ENCODE measurements around the gene BRSK2. TPM values are rescaled to one million over a fixed set of nuclear protein-coding genes. Genes with fewer than 3 reads are reported as not detected.

Gene BRSK2
- total RNA-seq, 3 donors from 2014 or later (not counting 1 experiment from before 2014, with no cell fraction given) = 0.11 to 0.14 TPM; not detected in 1

DNA sequence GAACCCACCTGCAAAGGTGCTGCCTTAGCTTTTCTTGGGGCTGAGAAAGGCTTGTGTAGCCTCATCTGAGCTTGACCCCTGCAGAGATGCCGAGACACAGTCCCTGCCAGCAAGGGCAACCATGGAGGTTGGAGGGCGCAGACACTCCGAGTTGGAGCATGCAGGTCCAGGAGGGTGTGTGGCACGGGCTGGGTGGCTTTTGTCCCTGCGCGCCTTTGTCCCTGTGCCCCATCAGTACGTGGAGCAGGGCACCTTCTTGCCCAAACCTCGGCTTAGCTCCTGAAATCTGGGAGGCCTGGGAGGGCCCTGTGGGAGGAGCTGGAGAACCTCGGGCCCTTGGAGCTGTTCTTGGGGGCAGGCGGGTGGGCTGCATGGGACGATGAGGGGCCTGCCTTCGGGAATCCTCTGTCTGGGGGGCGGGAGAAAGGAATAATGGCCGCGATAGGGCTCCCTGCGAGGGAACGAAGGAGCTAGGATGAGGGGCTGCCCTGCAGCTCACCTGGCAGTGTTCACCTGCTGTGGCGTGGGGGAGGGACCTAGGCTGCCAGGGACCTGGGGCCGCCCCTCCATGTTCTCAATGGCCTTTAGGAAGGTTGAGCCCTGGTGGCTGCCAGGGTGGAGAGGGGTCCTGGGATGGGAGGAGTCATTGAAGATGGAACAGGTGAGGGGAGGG, 3.4 kb downstream of the BRSK2 start:
- no peak overlapping the region for H3K27ac Mint-ChIP-seq
- no peaks in the 10 kb centered on the region for H3K9me3 Mint-ChIP-seq
- H3K4me3 Mint-ChIP-seq = no peak overlapping the region
- peaks cover 25% of the 10 kb centered on the region for H3K27me3 ChIP-seq (ENCODE audit: control insufficient read depth, insufficient read depth, low read length)
- intact Hi-C loops (cut with micrococcal nuclease) = no loop called here
- no peaks in the 10 kb centered on the region for H3K9me3 ChIP-seq (ENCODE audit: control insufficient read depth, insufficient read depth, low read length)
- no peaks in the 10 kb centered on the region for H3K36me3 ChIP-seq (ENCODE audit: control insufficient read depth, insufficient read depth, low read length)
- peaks cover 0 to 9% of the 10 kb centered on the region in 2 donors for H3K4me1 Mint-ChIP-seq
- no peak for ATAC-seq
- TF ChIP-seq CTCF (IDR thresholded peaks at IDR 0.05) = no peak
- no peak overlapping the region for H3K27ac ChIP-seq (ENCODE audit: low read length)
- H3K4me3 ChIP-seq (ENCODE audit: low read length) = no peak overlapping the region
- WGBS (ENCODE audit: insufficient coverage) = 88% methylated on average over 19 of the region's 19 CpGs
- DNase-seq = no peak
- peaks cover 11 to 21% of the 10 kb centered on the region in 2 donors for H3K27me3 Mint-ChIP-seq (ENCODE audit: low read depth in 2 of 2)
- no peaks in the 10 kb centered on the region for H3K36me3 Mint-ChIP-seq
- H3K4me1 ChIP-seq (ENCODE audit: control insufficient read depth, insufficient read depth, low read length) = peaks cover 21% of the 10 kb centered on the region

- Mint-ChIP-seq H3K4me1 (peaks cover 0 to 9% of the 10 kb centered on the region in 2 donors), H3K36me3 (no peaks in the 10 kb centered on the region), H3K27ac (no peak overlapping the region), H3K27me3 (ENCODE audit: low read depth in 2 of 2) (peaks cover 11 to 21% of the 10 kb centered on the region in 2 donors), H3K9me3 (no peaks in the 10 kb centered on the region), H3K4me3 (no peak overlapping the region)
- intact Hi-C loops (cut with micrococcal nuclease) = no loop called here
- Histone ChIP-seq H3K4me3 (ENCODE audit: low read length) (no peak overlapping the region), H3K36me3 (ENCODE audit: control insufficient read depth, insufficient read depth, low read length) (no peaks in the 10 kb centered on the region), H3K4me1 (ENCODE audit: control insufficient read depth, insufficient read depth, low read length) (peaks cover 11% of the 10 kb centered on the region), H3K9me3 (ENCODE audit: control insufficient read depth, insufficient read depth, low read length) (no peaks in the 10 kb centered on the region), H3K27me3 (ENCODE audit: control insufficient read depth, insufficient read depth, low read length) (peaks cover 17% of the 10 kb centered on the region), H3K27ac (ENCODE audit: low read length) (no peak overlapping the region)
- 91% methylated on average over 29 of the region's 29 CpGs for WGBS (ENCODE audit: insufficient coverage)
- DNase-seq (no peak), ATAC-seq (no peak)
- no peak for TF ChIP-seq CTCF (IDR thresholded peaks at IDR 0.05)
These were observed 5.4 kb downstream of the BRSK2 start for GRCh38 chr11:1394936-1395772.

DNA sequence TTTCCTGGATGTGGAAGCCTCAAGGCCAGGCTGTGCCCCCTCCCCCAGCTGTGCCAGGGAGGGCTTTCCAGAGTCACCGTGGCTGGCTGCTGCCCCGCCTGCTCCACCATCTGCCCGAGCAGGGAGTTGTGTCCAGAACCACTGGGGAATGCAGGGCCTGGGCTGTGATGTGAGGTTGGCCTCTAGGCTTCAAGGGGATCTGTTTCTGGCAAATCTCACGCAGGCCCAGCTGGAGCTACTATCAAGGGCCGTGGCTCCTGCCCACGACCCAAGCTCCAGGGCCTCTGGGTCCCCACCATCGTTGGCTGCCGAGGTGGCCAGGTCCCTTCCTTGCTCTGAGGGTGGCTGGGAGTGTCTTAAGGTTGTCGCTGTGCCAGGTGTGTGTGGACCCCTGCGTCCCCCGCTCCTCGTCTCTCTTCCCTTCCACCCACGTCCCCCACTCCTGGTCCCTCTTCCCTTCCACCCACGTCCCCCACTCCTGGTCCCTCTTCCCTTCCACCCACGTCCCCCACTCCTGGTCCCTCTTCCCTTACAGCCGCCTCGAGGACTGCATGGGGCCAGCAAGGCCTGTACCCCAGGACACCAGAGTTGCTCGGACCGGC, 6.1 kb downstream of the BRSK2 start:
- no peak overlapping the region for H3K27ac Mint-ChIP-seq
- H3K4me3 Mint-ChIP-seq = no peak overlapping the region
- peaks cover 16% of the 10 kb centered on the region for H3K27me3 ChIP-seq (ENCODE audit: control insufficient read depth, insufficient read depth, low read length)
- intact Hi-C loops (cut with micrococcal nuclease) = no loop called here
- no peaks in the 10 kb centered on the region for H3K36me3 Mint-ChIP-seq
- H3K4me3 ChIP-seq (ENCODE audit: low read length) = no peak overlapping the region
- no peak for TF ChIP-seq CTCF (IDR thresholded peaks at IDR 0.05)
- no peaks in the 10 kb centered on the region for H3K9me3 Mint-ChIP-seq
- DNase-seq (no peak), ATAC-seq (no peak)
- H3K4me1 Mint-ChIP-seq = peaks cover 0 to 9% of the 10 kb centered on the region in 2 donors
- H3K4me1 ChIP-seq (ENCODE audit: control insufficient read depth, insufficient read depth, low read length) = peaks cover 9% of the 10 kb centered on the region
- peaks cover 11 to 21% of the 10 kb centered on the region in 2 donors for H3K27me3 Mint-ChIP-seq (ENCODE audit: low read depth in 2 of 2)
- no peak overlapping the region for H3K27ac ChIP-seq (ENCODE audit: low read length)
- no peaks in the 10 kb centered on the region for H3K36me3 ChIP-seq (ENCODE audit: control insufficient read depth, insufficient read depth, low read length)
- 85% methylated on average over 19 of the region's 19 CpGs for WGBS (ENCODE audit: insufficient coverage)
- H3K9me3 ChIP-seq (ENCODE audit: control insufficient read depth, insufficient read depth, low read length) = no peaks in the 10 kb centered on the region

Data from natural killer cell (primary cell).